OCI-LY7 (cell line): Measurements from ENCODE around the gene PIP5K1C.

Source experiments
- EZH2phosphoT487 ChIP-seq: fragments of 200-600 bp; sonication (generic); IDR thresholded peaks from 2 replicates; pipeline ENCODE4 v1.6.1; 2018; ENCODE audit warnings: low read depth, borderline replicate concordance, mild to moderate bottlenecking, mixed run types, antibody characterized with exemption, low read length, moderate library complexity, mixed read lengths
- TF ChIP-seq, protein P1 (sequence below): fragments of 200-600 bp; sonication (generic); conservative IDR thresholded peaks from 2 replicates; pipeline ENCODE4 v1.5.1; 2014; ENCODE audit warnings: mild to moderate bottlenecking, antibody characterized with exemption, low read length, moderate library complexity, mixed read lengths

DNA sequence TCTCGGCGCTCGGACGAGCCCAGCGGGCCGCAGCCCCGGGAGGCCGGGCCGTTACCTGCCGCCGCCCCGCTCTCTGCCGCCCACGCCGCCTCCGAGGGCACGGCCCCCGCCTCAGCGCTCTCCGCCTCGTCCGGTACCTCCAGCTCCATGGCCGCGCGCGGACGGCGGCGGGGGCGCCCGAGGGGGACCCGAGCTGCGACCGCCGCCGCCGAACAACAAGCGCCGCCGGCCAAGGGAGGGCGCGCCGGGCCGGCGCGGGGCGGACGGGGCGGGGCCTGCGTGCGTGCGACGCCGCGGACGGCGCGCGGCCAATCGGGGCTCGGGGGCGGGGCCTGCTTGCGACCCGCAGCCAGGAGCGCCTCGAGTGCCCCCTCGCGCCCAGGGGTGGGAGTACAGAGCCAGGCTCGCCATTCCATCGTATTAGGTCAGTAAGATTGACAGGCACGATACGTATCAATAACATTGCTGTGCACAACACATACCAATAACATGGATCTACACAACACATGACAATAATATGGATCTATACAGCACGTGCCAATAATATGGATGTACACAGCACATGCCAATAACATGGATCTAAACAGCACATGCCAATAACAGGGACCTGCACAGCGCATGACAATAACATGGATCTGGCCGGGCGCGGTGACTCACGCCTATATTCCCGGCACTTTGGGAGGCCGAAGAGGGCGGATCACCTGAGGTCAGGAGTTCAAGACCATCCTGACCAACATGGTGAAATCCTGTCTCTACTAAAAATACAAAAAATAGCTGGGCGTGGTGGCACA is at the start of gene PIP5K1C:
- TF ChIP-seq, protein P1, sequence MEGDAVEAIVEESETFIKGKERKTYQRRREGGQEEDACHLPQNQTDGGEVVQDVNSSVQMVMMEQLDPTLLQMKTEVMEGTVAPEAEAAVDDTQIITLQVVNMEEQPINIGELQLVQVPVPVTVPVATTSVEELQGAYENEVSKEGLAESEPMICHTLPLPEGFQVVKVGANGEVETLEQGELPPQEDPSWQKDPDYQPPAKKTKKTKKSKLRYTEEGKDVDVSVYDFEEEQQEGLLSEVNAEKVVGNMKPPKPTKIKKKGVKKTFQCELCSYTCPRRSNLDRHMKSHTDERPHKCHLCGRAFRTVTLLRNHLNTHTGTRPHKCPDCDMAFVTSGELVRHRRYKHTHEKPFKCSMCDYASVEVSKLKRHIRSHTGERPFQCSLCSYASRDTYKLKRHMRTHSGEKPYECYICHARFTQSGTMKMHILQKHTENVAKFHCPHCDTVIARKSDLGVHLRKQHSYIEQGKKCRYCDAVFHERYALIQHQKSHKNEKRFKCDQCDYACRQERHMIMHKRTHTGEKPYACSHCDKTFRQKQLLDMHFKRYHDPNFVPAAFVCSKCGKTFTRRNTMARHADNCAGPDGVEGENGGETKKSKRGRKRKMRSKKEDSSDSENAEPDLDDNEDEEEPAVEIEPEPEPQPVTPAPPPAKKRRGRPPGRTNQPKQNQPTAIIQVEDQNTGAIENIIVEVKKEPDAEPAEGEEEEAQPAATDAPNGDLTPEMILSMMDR = peak; percentile 71
- no peak for TF ChIP-seq EZH2phosphoT487
